Kidney (tissue), 14 donors: Measurements from ENCODE around the gene HOXD1. TPM values are rescaled to one million over a fixed set of nuclear protein-coding genes. Genes with fewer than 3 reads are reported as not detected.

Experiments
- DNase-seq, 5 donors: peaks; one replicate each; pipeline ENCODE4 v3.0.0-alpha.2; 2013 to 2020
- FAIRE-seq: peaks from 2 replicates; lab custom pipeline; 2012; peaks lifted over from hg19 to GRCh38; lab: Jason Lieb, UNC
- H3K27ac ChIP-seq, 2 donors: one replicate each; pipeline ENCODE4 v1.7.0; 2013; ENCODE audit warnings: low read depth in 2 of 2, low read length in 2 of 2, inconsistent platforms in 1 of 2
- H3K27me3 ChIP-seq: one replicate; pipeline ENCODE4 v1.7.1; 2013; ENCODE audit warnings: low read length, inconsistent platforms; ENCODE audit not compliant: control insufficient read depth, insufficient read depth
- H3K36me3 ChIP-seq, 3 donors: one replicate each; pipeline versions ENCODE4 v1.7.0 to v1.7.1; 2013; ENCODE audit warnings: low read length in 3 of 3, control low read depth in 1 of 3, inconsistent platforms in 1 of 3; ENCODE audit not compliant: insufficient read depth in 3 of 3, control insufficient read depth in 2 of 3
- H3K4me1 ChIP-seq, 3 donors: one replicate each; pipeline versions ENCODE4 v1.7.0 to v1.7.1; 2013; ENCODE audit warnings: low read length in 3 of 3, inconsistent platforms in 1 of 3, low read depth in 1 of 3; ENCODE audit not compliant: control insufficient read depth in 2 of 3, insufficient read depth in 2 of 3
- H3K4me3 ChIP-seq, 3 donors: one replicate each; pipeline versions ENCODE4 v1.7.0 to v1.8.1; 2013; ENCODE audit warnings: low read length in 3 of 3, control low read depth in 1 of 3, inconsistent platforms in 1 of 3
- H3K9ac ChIP-seq, 3 donors: one replicate each; pipeline versions ENCODE4 v1.7.0 to v1.7.1; 2013; ENCODE audit warnings: low read length in 3 of 3, control low read depth in 1 of 3, inconsistent platforms in 1 of 3
- H3K9me3 ChIP-seq, 3 donors: one replicate each; pipeline versions ENCODE4 v1.7.0 to v1.7.1; 2013; ENCODE audit warnings: low read length in 3 of 3, control low read depth in 1 of 3, inconsistent platforms in 1 of 3; ENCODE audit not compliant: control insufficient read depth in 2 of 3, insufficient read depth in 1 of 3
- intact Hi-C: fragments of 100-400 bp; cut with DNase I; formaldehyde crosslinking; loops from one replicate; pipeline ENCODE4 v1.11.1; 2022
- polyA plus RNA-seq: library from polyadenylated mRNA; stranded (reverse); fragments of 350-450 nt; fragmentation: Illumina TruSeq; extraction: RNeasy Lipid Tissue Mini Kit (QIAGEN cat#74804); gene quantifications from one replicate; pipeline ENCODE4 v1.2.3, GENCODE V29; 2014; ENCODE audit warnings: low read depth, low replicate concordance; ENCODE audit not compliant: insufficient read depth
- total RNA-seq: library from RNA; stranded (reverse); fragmentation: NEBNext Ultra II Directional; extraction: Animal tissue kit (Norgen Biotek cat#: 25700); gene quantifications from one replicate; pipeline ENCODE4 v1.2.1, GENCODE V29; 2021
- TF ChIP-seq, protein P1 (sequence below): IDR thresholded peaks from 3 replicates; pipeline ENCODE4 v1.5.1; 2012; ENCODE audit warnings: mild to moderate bottlenecking, moderate library complexity, borderline replicate concordance; ENCODE audit not compliant: insufficient read depth; ENCODE audit errors: extremely low read depth
- donor health status: control.
- donor health status: control.
- donor health status: control.
- donor health status: control.
- donor health status: control.
- donor health status: DM: yes; HTN: yes; CAD: no.
- donor health status: Normal renal cell carcinoma (clear cell type).

HOXD1 gene
- total and polyA plus RNA-seq, 2 donors from 2014 or later, result 4.3 to 11.3 TPM

DNA sequence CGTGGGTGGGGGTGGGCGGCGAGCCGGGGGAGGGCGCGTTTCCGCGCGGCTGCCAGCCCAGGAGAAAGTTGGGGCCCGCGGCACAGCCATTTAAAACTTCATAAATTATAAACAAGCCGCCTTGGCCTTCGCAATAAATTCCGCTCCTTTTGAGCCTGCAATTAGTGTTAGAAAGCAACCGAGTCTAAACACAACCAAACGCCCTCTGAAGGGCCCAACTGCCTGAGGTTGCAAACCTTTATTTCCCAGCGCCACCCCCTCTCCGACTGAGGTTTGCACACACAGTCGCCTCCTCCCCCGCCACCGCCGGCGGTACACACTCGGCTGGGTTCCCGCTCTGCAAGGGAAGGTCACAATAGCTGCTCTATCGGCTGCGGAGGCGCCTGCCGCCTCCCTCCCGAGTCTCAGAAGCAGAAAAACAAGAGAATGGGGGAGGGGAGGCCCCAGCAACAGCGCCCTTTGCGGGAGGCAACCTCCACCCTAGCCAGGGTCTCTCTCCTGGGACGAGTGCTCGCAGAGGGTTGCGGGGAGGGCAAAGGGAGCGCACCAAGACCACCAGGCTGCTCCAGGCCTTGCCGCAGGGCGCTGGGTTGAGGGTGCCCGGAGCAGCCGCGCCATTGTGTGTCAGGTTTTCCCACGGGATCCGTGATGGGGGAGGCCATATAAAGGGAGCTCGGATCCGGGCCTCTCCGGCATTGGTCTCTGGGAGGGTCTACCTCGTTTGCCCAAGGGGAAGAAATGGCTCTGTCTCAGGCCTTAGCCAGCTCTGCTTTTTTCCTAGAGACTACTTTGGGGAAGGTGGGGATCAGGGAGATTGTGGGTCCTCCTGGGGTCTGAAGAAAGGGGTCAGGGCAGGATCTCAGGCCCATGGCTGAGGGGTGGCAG lies 13.4 kb upstream of the HOXD1 start:
- no peaks in the 10 kb centered on the region for H3K27me3 ChIP-seq
- TF ChIP-seq, protein P1, sequence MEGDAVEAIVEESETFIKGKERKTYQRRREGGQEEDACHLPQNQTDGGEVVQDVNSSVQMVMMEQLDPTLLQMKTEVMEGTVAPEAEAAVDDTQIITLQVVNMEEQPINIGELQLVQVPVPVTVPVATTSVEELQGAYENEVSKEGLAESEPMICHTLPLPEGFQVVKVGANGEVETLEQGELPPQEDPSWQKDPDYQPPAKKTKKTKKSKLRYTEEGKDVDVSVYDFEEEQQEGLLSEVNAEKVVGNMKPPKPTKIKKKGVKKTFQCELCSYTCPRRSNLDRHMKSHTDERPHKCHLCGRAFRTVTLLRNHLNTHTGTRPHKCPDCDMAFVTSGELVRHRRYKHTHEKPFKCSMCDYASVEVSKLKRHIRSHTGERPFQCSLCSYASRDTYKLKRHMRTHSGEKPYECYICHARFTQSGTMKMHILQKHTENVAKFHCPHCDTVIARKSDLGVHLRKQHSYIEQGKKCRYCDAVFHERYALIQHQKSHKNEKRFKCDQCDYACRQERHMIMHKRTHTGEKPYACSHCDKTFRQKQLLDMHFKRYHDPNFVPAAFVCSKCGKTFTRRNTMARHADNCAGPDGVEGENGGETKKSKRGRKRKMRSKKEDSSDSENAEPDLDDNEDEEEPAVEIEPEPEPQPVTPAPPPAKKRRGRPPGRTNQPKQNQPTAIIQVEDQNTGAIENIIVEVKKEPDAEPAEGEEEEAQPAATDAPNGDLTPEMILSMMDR, result no peak
- DNase-seq, result peak; percentile 86 to 97 (median 96)

DNA sequence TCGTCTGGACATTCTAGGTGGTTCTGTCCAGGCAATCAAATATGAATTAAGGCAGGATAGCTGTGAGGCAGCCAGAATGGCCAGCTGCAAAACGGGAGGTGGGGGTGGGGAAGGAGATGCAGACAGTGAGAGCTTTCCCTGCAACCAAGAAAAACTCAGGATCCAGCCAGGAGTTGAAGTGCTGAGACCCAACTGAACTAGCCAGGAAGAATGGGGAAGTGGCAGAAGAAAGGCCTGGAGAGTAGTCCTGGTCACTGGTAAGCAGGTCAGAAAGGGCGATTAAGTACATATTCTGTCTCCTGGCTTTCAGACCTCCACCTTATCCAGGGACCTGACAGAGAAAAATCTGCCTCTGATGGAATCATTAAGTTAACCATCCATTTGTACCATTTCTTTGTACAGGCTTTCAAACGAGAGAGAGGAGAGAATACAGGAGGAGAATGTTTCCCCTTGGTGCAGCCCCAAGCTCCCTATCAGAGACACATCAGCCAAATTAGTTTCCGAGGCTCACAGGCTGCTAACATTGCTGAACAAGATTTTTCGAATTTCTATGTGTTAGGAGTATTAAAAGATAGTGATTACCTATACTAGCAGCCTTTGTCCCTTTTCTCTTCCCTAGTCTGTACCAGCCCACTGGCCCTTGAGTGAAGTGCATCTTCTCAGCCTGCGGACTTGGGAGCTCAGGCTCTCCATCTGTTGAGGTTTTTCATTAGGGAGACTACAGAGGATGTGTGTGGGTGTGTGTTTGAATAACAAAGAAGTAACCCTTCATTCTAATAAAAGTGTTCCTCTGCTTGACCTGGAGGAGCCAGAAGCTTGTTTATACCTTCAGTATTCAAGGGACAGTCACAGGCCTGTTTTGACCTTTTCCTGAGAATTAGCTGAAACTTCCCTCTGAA lies 12.5 kb upstream of the HOXD1 start:
- peak in 2 of 5 donors; percentile 48 to 60 for DNase-seq
- no peak for FAIRE-seq
- H3K27ac ChIP-seq, result peak overlapping the region; percentile 86 to 88
- H3K4me1 ChIP-seq, result peaks cover 3 to 16% (median 11%) of the 10 kb centered on the region in 3 donors
- peak overlapping the region in 1 of 3 donors; percentile 53 for H3K4me3 ChIP-seq
- TF ChIP-seq, protein P1, result no peak
- intact Hi-C loops, result no loop called here
- peak overlapping the region in 1 of 3 donors; percentile 68 for H3K9ac ChIP-seq
- no peaks in the 10 kb centered on the region for H3K36me3 ChIP-seq
- H3K27me3 ChIP-seq, result no peaks in the 10 kb centered on the region
- H3K9me3 ChIP-seq, result no peaks in the 10 kb centered on the region

More for the DNA sequence above, 13.4 kb upstream of the HOXD1 start:
- Histone ChIP-seq H3K27ac (peak overlapping the region; percentile 86 to 88), H3K4me1 (peaks cover 4 to 16% (median 12%) of the 10 kb centered on the region in 3 donors), H3K36me3 (no peaks in the 10 kb centered on the region), H3K9me3 (no peaks in the 10 kb centered on the region), H3K4me3 (peak overlapping the region in 1 of 3 donors; percentile 53), H3K9ac (peak overlapping the region in 1 of 3 donors; percentile 77)
- FAIRE-seq, result no peak
- intact Hi-C loops, result no loop called here

DNA sequence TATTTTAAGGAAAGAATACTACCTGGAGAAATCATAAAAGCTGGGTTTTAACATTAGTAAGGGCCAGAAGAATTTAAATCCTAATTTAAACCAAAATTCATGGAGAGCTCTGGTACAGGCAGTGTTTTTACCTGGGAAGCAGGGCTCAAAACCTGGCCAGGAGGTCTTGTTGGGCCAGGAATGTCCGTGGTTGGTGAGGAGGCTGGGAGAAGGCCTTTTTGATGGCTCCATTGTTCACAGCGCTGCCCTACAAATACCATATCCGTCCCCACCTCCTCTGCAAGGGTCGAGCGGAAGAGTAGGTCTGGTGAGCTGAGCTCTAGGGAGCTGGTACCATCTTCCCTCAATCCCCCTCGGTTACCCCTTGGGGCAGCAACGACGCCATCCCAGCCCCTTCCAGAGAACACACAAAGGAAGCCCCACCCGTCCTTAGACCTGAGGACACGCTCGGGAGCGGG lies 10.9 kb upstream of the HOXD1 start:
- DNase-seq, result peak in 1 of 5 donors; percentile 76
- intact Hi-C loops, result no loop called here
- TF ChIP-seq, protein P1, result no peak
- Histone ChIP-seq H3K36me3 (no peaks in the 10 kb centered on the region), H3K9me3 (no peaks in the 10 kb centered on the region), H3K27ac (peak overlapping the region; percentile 82 to 89), H3K4me3 (peak overlapping the region; percentile 39 to 68 (median 49)), H3K4me1 (peaks cover 3 to 16% (median 9%) of the 10 kb centered on the region in 3 donors), H3K27me3 (no peaks in the 10 kb centered on the region), H3K9ac (peak overlapping the region; percentile 23 to 63 (median 24))
- FAIRE-seq, result no peak
